H9 (cell line): Measurements from ENCODE around the gene NKX1-2. TPM values are rescaled to one million over a fixed set of nuclear protein-coding genes. Genes with fewer than 3 reads are reported as not detected.

Experiments
- DNase-seq: peaks from one replicate; pipeline ENCODE4 v3.0.0-alpha.2; 2017
- H2AFZ ChIP-seq: one replicate; pipeline ENCODE4 v1.6.1; 2013; ENCODE audit warnings: mild to moderate bottlenecking, low read length, control low read depth, moderate library complexity
- H2AK5ac ChIP-seq: 2 replicates; pipeline ENCODE4 v1.6.1; 2013; ENCODE audit warnings: low read length, control low read depth, mixed read lengths; ENCODE audit not compliant: insufficient read length
- H2BK120ac ChIP-seq: one replicate; pipeline ENCODE4 v1.6.1; 2013; ENCODE audit warnings: low read depth, mild to moderate bottlenecking, low read length, control low read depth, inconsistent platforms; ENCODE audit not compliant: poor library complexity, severe bottlenecking
- H2BK12ac ChIP-seq: 2 replicates; pipeline ENCODE4 v1.6.1; 2013; ENCODE audit warnings: low read length, control low read depth, mixed read lengths, low read depth; ENCODE audit not compliant: insufficient read length
- H2BK15ac ChIP-seq: 2 replicates; pipeline ENCODE4 v1.6.1; 2013; ENCODE audit warnings: low read depth, low read length, control low read depth
- H2BK20ac ChIP-seq: one replicate; pipeline ENCODE4 v1.6.1; 2013; ENCODE audit warnings: low read depth, mild to moderate bottlenecking, low read length, control low read depth, inconsistent platforms; ENCODE audit not compliant: poor library complexity, severe bottlenecking
- H2BK5ac ChIP-seq: 2 replicates; pipeline ENCODE4 v1.6.1; 2013; ENCODE audit warnings: low read length, control low read depth, mixed read lengths; ENCODE audit not compliant: insufficient read length
- H3K14ac ChIP-seq: 2 replicates; pipeline ENCODE4 v1.6.1; 2013; ENCODE audit warnings: low read length, control low read depth; ENCODE audit not compliant: insufficient read depth
- H3K18ac ChIP-seq: 2 replicates; pipeline ENCODE4 v1.6.1; 2013; ENCODE audit warnings: low read depth, mild to moderate bottlenecking, mixed read lengths, low read length, control low read depth; ENCODE audit not compliant: insufficient read length
- H3K23ac ChIP-seq: 2 replicates; pipeline ENCODE4 v1.6.1; 2013; ENCODE audit warnings: low read length, control low read depth, mixed read lengths, low read depth; ENCODE audit not compliant: insufficient read length
- H3K23me2 ChIP-seq: 2 replicates; pipeline ENCODE4 v1.6.1; 2013; ENCODE audit warnings: low read depth, mild to moderate bottlenecking, mixed read lengths, low read length, control low read depth; ENCODE audit not compliant: insufficient read length, poor library complexity, severe bottlenecking
- H3K27ac ChIP-seq: 2 replicates; pipeline ENCODE4 v1.5.1; 2013; ENCODE audit warnings: low read length, control low read depth, mixed read lengths, low read depth; ENCODE audit not compliant: insufficient read length
- H3K27me3 ChIP-seq: 2 replicates; pipeline ENCODE4 v1.6.1; 2013; ENCODE audit warnings: low read length, control low read depth, inconsistent platforms; ENCODE audit not compliant: insufficient read depth
- H3K4ac ChIP-seq: 2 replicates; pipeline ENCODE4 v1.6.1; 2013; ENCODE audit warnings: low read depth, mild to moderate bottlenecking, control low read depth, inconsistent platforms, low read length, moderate library complexity
- H3K4me1 ChIP-seq: 2 replicates; pipeline ENCODE4 v1.6.1; 2013; ENCODE audit warnings: low read length, control low read depth, inconsistent platforms; ENCODE audit not compliant: insufficient read depth
- H3K4me2 ChIP-seq: 2 replicates; pipeline ENCODE4 v1.6.1; 2013; ENCODE audit warnings: low read length, control low read depth, mixed read lengths; ENCODE audit not compliant: insufficient read length, insufficient read depth
- H3K56ac ChIP-seq: 2 replicates; pipeline ENCODE4 v1.6.1; 2013; ENCODE audit warnings: low read depth, mild to moderate bottlenecking, mixed read lengths, low read length, control low read depth; ENCODE audit not compliant: insufficient read length
- H3K79me1 ChIP-seq: 2 replicates; pipeline ENCODE4 v1.6.1; 2013; ENCODE audit warnings: low read depth, mild to moderate bottlenecking, moderate library complexity, low read length, control low read depth, inconsistent platforms; ENCODE audit not compliant: insufficient read depth, poor library complexity, severe bottlenecking
- H3K79me2 ChIP-seq: 2 replicates; pipeline ENCODE4 v1.6.1; 2013; ENCODE audit warnings: low read length, control low read depth, inconsistent platforms; ENCODE audit not compliant: insufficient read depth
- H3K9ac ChIP-seq: 2 replicates; pipeline ENCODE4 v1.6.1; 2013; ENCODE audit warnings: low read length, control low read depth, mixed read lengths; ENCODE audit not compliant: insufficient read length; ENCODE audit errors: extremely low read depth
- H3K9me3 ChIP-seq: one replicate; pipeline ENCODE4 v1.6.1; 2013; ENCODE audit warnings: low read depth, low read length, inconsistent platforms; ENCODE audit not compliant: control insufficient read depth
- H3T11ph ChIP-seq: one replicate; pipeline ENCODE4 v1.6.1; 2013; ENCODE audit warnings: mild to moderate bottlenecking, low read length, control low read depth, inconsistent platforms
- H4K20me1 ChIP-seq: one replicate; pipeline ENCODE4 v1.6.1; 2013; ENCODE audit not compliant: control insufficient read depth, insufficient read length, insufficient read depth
- H4K5ac ChIP-seq: 2 replicates; pipeline ENCODE4 v1.6.1; 2013; ENCODE audit warnings: low read depth, mild to moderate bottlenecking, mixed read lengths, low read length, control low read depth; ENCODE audit not compliant: insufficient read length
- H4K8ac ChIP-seq: replicated peaks from 2 replicates; pipeline ENCODE4 v1.6.1; 2013; ENCODE audit warnings: low read length, control low read depth, mixed read lengths, low read depth; ENCODE audit not compliant: insufficient read length
- H4K91ac ChIP-seq: 2 replicates; pipeline ENCODE4 v1.6.1; 2013; ENCODE audit warnings: low read depth, mild to moderate bottlenecking, moderate library complexity, mixed read lengths, low read length, control low read depth; ENCODE audit not compliant: insufficient read length
- H3K27ac Mint-ChIP-seq, 3 experiments: 2 replicates in 2 of 3; 3 replicates in 1 of 3; pipeline ENCODE4 v1.8.0; 2020 to 2021; ENCODE audit warnings: mixed read lengths in 3 of 3, mild to moderate bottlenecking in 1 of 3, moderate library complexity in 1 of 3
- H3K27me3 Mint-ChIP-seq: 2 replicates; pipeline ENCODE4 v1.8.0; 2021; ENCODE audit warnings: low read depth, mild to moderate bottlenecking, moderate library complexity, mixed read lengths
- H3K36me3 Mint-ChIP-seq, 3 experiments: 2 replicates in 2 of 3; 3 replicates in 1 of 3; pipeline ENCODE4 v1.8.0; 2020 to 2021; ENCODE audit warnings: low read depth in 3 of 3, mixed read lengths in 3 of 3; ENCODE audit not compliant: insufficient read depth in 1 of 3
- H3K4me1 Mint-ChIP-seq, 2 experiments: 2 replicates each; pipeline ENCODE4 v1.8.0; 2020; ENCODE audit warnings: mixed read lengths in 2 of 2
- H3K4me3 Mint-ChIP-seq, 2 experiments: 2 replicates in 1 of 2; 3 replicates in 1 of 2; pipeline ENCODE4 v1.8.0; 2020 to 2021; ENCODE audit warnings: mild to moderate bottlenecking in 2 of 2, mixed read lengths in 2 of 2, moderate library complexity in 1 of 2
- H3K9me3 Mint-ChIP-seq, 2 experiments: 2 replicates in 1 of 2; 3 replicates in 1 of 2; pipeline ENCODE4 v1.8.0; 2020; ENCODE audit warnings: mild to moderate bottlenecking in 2 of 2, mixed read lengths in 2 of 2, moderate library complexity in 1 of 2
- WGBS: extraction: QIAGEN DNeasy Blood & Tissue Kit; methylation state at CpG from one replicate; pipeline ENCODE4 v1.1.7; 2013; ENCODE audit warnings: missing lambda C conversion rate, low lambda C conversion rate, mixed read lengths; ENCODE audit not compliant: insufficient read length; ENCODE audit errors: extremely low coverage; 5-methylcytosine and 5-hydroxymethylcytosine counted together
- total RNA-seq: library from RNA; stranded (reverse); gene quantifications from 2 replicates; pipeline ENCODE4 v1.2.1, GENCODE V29; 2021
- TF ChIP-seq, protein P1 (sequence below): fragments of 200-600 bp; sonication (generic); conservative IDR thresholded peaks from 3 replicates; pipeline ENCODE4 v1.8.0; 2021; ENCODE audit warnings: antibody characterized with exemption, mild to moderate bottlenecking

NKX1-2 gene
- total RNA-seq, 1 experiment from 2014 or later = 15.3 TPM

DNA sequence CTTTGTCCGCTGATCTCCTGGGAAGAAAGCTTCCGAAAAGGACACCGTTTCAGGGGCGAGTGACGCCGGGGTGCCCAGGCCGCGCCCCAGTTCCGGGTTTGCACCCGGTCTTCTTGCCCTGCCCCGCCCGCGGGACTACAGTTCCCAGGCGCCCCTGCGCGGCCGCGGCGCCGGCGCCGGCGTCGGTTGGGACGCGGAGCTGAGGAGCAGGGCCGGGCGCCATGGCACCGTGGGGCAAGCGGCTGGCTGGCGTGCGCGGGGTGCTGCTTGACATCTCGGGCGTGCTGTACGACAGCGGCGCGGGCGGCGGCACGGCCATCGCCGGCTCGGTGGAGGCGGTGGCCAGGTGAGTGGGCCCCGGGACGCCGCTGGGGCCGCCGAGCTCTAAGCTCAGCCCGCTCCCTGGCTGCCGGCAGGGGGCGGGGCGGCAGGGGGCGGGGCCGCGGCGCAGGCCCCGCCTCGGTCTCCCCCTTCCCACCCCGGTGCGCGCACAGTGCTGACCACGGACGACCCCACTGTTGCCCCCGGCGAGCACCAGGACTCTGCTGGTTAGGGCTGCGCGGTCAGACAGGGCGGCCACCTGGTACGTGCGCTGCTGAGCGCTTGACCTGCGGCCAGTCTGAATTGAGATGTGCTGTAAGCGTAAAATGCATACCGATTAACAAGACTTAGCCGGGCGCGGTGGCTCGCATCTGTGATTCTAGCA is 12.0 kb upstream of the NKX1-2 start, which contains the start of gene LHPP:
Gene LHPP, plus strand, starts transcription at position 182 of the 706 bp plus-strand sequence. Its CDS starts 40 bp downstream, at position 222.
- Histone ChIP-seq H3K79me1 (no peaks in the 10 kb centered on the region), H2AK5ac (no peak within 1 kb of the TSS), H3K4ac (no peak within 1 kb of the TSS), H3K9ac (no peak within 1 kb of the TSS), H3K23ac (no peak within 1 kb of the TSS), H3T11ph (no peak within 1 kb of the TSS), H3K4me2 (peak within 1 kb of the TSS; percentile 47), H3K4me1 (peaks cover 10% of the 10 kb centered on the region; the same call in 1 of the 2 replicates), H2BK12ac (no peak within 1 kb of the TSS), H4K20me1 (no peaks in the 10 kb centered on the region), H3K27ac (no peak within 1 kb of the TSS), H4K5ac (no peak within 1 kb of the TSS), H3K56ac (no peak within 1 kb of the TSS), H4K8ac (no peak within 1 kb of the TSS), H2BK5ac (no peak within 1 kb of the TSS), H3K27me3 (no peaks in the 10 kb centered on the region), H2BK20ac (no peak within 1 kb of the TSS), H2AFZ (peak within 1 kb of the TSS; percentile 92), H2BK15ac (no peak within 1 kb of the TSS), H3K9me3 (no peaks in the 10 kb centered on the region), H2BK120ac (no peak within 1 kb of the TSS), H3K23me2 (peaks cover 3% of the 10 kb centered on the region), H4K91ac (no peak within 1 kb of the TSS), H3K14ac (peak within 1 kb of the TSS; percentile 84; the same call in 1 of the 2 replicates), H3K18ac (no peak within 1 kb of the TSS), H3K79me2 (no peaks in the 10 kb centered on the region)
- Mint-ChIP-seq H3K4me1 (peaks cover 39 to 54% of the 10 kb centered on the region in 2 experiments), H3K9me3 (no peaks in the 10 kb centered on the region; a peak in 1 of 5 replicates), H3K4me3 (peak within 1 kb of the TSS; percentile 82 to 91), H3K27me3 (peaks cover 17% of the 10 kb centered on the region), H3K36me3 (peaks cover 2 to 5% (median 5%) of the 10 kb centered on the region in 3 experiments; a peak in 6 of 7 replicates), H3K27ac (peak within 1 kb of the TSS in 2 of 3 experiments; percentile 54 to 89; a peak in 5 of 7 replicates)
- TF ChIP-seq, protein P1, sequence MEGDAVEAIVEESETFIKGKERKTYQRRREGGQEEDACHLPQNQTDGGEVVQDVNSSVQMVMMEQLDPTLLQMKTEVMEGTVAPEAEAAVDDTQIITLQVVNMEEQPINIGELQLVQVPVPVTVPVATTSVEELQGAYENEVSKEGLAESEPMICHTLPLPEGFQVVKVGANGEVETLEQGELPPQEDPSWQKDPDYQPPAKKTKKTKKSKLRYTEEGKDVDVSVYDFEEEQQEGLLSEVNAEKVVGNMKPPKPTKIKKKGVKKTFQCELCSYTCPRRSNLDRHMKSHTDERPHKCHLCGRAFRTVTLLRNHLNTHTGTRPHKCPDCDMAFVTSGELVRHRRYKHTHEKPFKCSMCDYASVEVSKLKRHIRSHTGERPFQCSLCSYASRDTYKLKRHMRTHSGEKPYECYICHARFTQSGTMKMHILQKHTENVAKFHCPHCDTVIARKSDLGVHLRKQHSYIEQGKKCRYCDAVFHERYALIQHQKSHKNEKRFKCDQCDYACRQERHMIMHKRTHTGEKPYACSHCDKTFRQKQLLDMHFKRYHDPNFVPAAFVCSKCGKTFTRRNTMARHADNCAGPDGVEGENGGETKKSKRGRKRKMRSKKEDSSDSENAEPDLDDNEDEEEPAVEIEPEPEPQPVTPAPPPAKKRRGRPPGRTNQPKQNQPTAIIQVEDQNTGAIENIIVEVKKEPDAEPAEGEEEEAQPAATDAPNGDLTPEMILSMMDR = peak; percentile 48; the same call in 2 of the 3 replicates
- peak; percentile 83 for DNase-seq
- WGBS = no CpG with 5 or more reads among the region's 81 CpGs
